BJ (cell line): Measurements from ENCODE around the gene C9orf152. TPM values are rescaled to one million over a fixed set of nuclear protein-coding genes. Genes with fewer than 3 reads are reported as not detected.
A peak's percentile ranks its signal among the peaks of the same experiment; 100 is the strongest.

Experiments
- CTCF ChIA-PET: fragments of 350-600 bp; formaldehyde crosslinking; extraction: SDS; loops from one replicate; lab custom pipeline; 2021; ENCODE audit warnings: antibody characterized with exemption, inconsistent platforms; lab: Yijun Ruan, JAX
- POLR2A ChIA-PET: fragments of 300-600 bp; sonication (Branson Sonifier 250); formaldehyde crosslinking; extraction: SDS; loops from one replicate; lab custom pipeline; 2021; ENCODE audit warnings: antibody characterized with exemption; lab: Charles Lee
- DNase-seq: peaks from one replicate; pipeline ENCODE4 v3.0.0-alpha.2; 2011; ENCODE audit warnings: low read depth
- H3K27me3 ChIP-seq: 2 replicates; pipeline ENCODE4 v1.6.0; 2011; ENCODE audit warnings: low read length; ENCODE audit not compliant: control insufficient read depth, insufficient read depth
- H3K36me3 ChIP-seq: 2 replicates; pipeline ENCODE4 v1.5.1; 2011; ENCODE audit warnings: low read length; ENCODE audit not compliant: control insufficient read depth, insufficient read depth
- H3K4me3 ChIP-seq: 2 replicates; pipeline ENCODE4 v1.5.1; 2011; ENCODE audit warnings: low read depth, mild to moderate bottlenecking, control low read depth, low read length
- polyA plus RNA-seq: library from polyadenylated mRNA; depleted of rRNA; stranded (reverse); fragments of >200 nt; gene quantifications from 2 replicates; pipeline ENCODE4 v1.2.3, GENCODE V29; 2011
- TF ChIP-seq, protein P1 (sequence below): IDR thresholded peaks from 2 replicates; pipeline ENCODE4 v1.5.1; 2011; ENCODE audit warnings: low read depth, mild to moderate bottlenecking, control low read depth, inconsistent platforms, low read length, moderate library complexity; ENCODE audit not compliant: insufficient read depth

The C9orf152 gene
- polyA plus RNA-seq, 1 experiment = not detected

GRCh38 chr9:110180511-110181434, 27.2 kb downstream of the C9orf152 start:
- Histone ChIP-seq H3K4me3 (no peak overlapping the region), H3K36me3 (no peaks in the 10 kb centered on the region), H3K27me3 (no peaks in the 10 kb centered on the region)
- peak; percentile 40 for DNase-seq
- POLR2A ChIA-PET = interaction anchor here (0.6 kb wide), 1 partner anchor 832 kb away, joined by 3 read pairs; no protein-coding TSS in a partner anchor
- CTCF ChIA-PET = interaction anchor here (0.7 to 11.9 kb wide), 7 partner anchors 15 to 606 kb away, joined by 3 to 166 read pairs (median 3); no protein-coding TSS in a partner anchor
- TF ChIP-seq, protein P1, sequence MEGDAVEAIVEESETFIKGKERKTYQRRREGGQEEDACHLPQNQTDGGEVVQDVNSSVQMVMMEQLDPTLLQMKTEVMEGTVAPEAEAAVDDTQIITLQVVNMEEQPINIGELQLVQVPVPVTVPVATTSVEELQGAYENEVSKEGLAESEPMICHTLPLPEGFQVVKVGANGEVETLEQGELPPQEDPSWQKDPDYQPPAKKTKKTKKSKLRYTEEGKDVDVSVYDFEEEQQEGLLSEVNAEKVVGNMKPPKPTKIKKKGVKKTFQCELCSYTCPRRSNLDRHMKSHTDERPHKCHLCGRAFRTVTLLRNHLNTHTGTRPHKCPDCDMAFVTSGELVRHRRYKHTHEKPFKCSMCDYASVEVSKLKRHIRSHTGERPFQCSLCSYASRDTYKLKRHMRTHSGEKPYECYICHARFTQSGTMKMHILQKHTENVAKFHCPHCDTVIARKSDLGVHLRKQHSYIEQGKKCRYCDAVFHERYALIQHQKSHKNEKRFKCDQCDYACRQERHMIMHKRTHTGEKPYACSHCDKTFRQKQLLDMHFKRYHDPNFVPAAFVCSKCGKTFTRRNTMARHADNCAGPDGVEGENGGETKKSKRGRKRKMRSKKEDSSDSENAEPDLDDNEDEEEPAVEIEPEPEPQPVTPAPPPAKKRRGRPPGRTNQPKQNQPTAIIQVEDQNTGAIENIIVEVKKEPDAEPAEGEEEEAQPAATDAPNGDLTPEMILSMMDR = no peak

- peak; percentile 40 for DNase-seq
- Histone ChIP-seq H3K36me3 (no peaks in the 10 kb centered on the region), H3K4me3 (no peak overlapping the region), H3K27me3 (no peaks in the 10 kb centered on the region)
- CTCF ChIA-PET = interaction anchor here (0.9 to 11.9 kb wide), 8 partner anchors 9 to 444 kb away, joined by 3 to 166 read pairs (median 4); no protein-coding TSS in a partner anchor
- POLR2A ChIA-PET = interaction anchor here (0.6 to 0.7 kb wide), 2 partner anchors 316 to 440 kb away, joined by 3 to 4 read pairs; no protein-coding TSS in a partner anchor
- TF ChIP-seq, protein P1 = no peak
Measured at GRCh38 chr9:110179734-110180133, 28.2 kb downstream of the C9orf152 start.

DNA sequence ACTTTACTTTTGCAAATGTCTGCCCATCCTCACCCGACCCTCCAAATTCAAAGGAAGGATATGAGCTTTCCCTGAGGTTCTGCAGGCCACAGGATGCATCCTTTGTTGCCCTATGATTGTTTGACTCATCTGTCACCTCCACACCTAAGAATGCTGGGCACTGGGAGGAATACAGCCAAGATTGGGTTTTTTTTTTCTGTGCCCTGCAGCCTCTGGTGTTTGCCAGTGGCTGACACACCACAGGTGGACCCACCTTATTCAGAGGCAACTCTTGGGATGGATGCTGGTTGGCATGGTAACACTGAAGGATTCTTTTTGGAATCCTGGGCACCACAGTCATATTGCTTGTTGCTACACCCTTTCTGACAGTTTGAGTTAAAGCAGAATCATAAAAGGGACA, 29.7 kb downstream of the C9orf152 start:
- TF ChIP-seq, protein P1 = no peak
- POLR2A ChIA-PET = no interaction called here
- Histone ChIP-seq H3K4me3 (no peak overlapping the region), H3K36me3 (no peaks in the 10 kb centered on the region), H3K27me3 (no peaks in the 10 kb centered on the region)
- CTCF ChIA-PET = interaction anchor here (1.6 to 11.9 kb wide), 3 partner anchors 17 to 39 kb away, joined by 5 to 166 read pairs (median 94); no protein-coding TSS in a partner anchor
- DNase-seq = no peak

DNA sequence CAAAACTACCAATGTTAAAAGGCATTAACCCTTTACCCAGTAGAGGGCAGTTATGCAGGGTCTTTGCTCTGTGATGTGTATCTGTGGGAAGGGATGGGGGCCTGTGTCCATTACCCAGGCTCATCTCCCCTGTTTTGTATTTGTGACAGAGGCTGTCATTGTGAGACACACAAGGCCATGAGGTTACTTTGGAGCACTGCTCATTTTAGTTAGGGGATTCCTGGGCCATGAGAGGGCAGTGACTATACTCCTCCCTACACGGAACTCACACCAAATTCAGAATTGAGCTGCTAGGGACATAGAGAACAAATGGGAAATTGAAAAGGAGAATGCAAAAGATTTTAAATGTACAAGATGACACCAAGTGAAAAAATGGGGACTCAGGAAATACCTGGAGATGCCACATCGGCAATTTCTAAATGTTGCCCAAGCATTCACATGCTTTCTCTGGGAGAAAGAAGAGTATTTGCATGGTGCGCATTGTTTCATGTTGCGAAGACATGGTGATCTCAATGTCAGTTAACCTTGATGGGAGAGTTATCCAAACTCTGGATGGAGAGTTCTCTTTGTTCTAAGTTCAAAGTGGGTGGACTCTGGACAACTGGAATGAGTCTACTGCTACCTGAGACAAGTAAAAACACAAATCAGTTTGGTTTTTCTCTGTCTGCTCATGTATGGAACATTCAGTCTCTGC, 32.5 kb downstream of the C9orf152 start:
- ChIA-PET CTCF (interaction anchor here (0.7 kb wide), 1 partner anchor 11 kb away, joined by 3 read pairs; no protein-coding TSS in a partner anchor), POLR2A (no interaction called here)
- H3K4me3 ChIP-seq = no peak overlapping the region
- no peak for DNase-seq
- peaks cover 5% of the 10 kb centered on the region; the same call in 1 of the 2 replicates for H3K36me3 ChIP-seq
- TF ChIP-seq, protein P1 = no peak
- no peaks in the 10 kb centered on the region for H3K27me3 ChIP-seq

GRCh38 chr9:110173322-110173642, 34.7 kb downstream of the C9orf152 start:
- TF ChIP-seq, protein P1 = no peak

More at GRCh38 chr9:110173322-110173642, 34.7 kb downstream of the C9orf152 start:
- Histone ChIP-seq H3K36me3 (peaks cover 7% of the 10 kb centered on the region), H3K27me3 (no peaks in the 10 kb centered on the region), H3K4me3 (no peak overlapping the region)
- POLR2A ChIA-PET = interaction anchor here (0.7 kb wide), 1 partner anchor 25 kb away, joined by 3 read pairs; no protein-coding TSS in a partner anchor
- CTCF ChIA-PET = no interaction called here
- no peak for DNase-seq
